GM12872 (cell line): ENCODE measurements around the gene PNISR.
A peak's percentile ranks its signal among the peaks of the same experiment; 100 is the strongest.

ENCODE experiments used
- TF ChIP-seq, protein P1 (sequence below): IDR thresholded peaks from 3 replicates; pipeline ENCODE4 v1.5.1; 2011; ENCODE audit warnings: low read depth, mild to moderate bottlenecking, low read length, moderate library complexity; ENCODE audit not compliant: insufficient read depth

Gene PNISR

DNA sequence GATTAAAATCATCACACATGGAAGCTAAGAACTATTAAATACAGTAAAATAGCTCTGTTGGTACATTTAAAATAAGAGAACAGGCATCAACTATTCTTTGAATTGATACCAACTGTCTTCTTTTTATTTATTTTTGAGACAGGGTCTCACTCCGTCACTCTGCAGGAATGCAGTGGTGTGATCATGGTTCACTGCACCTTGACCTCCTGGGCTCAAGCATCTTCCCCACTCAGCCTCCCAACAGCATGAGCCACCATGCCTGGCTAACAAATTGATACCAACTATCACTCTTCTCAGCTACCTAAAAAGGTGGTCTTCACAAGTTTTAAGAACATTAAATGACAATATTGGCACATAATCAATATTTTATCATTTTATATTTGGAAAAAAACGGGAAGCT lies 7.8 kb upstream of the PNISR start:
- TF ChIP-seq, protein P1, sequence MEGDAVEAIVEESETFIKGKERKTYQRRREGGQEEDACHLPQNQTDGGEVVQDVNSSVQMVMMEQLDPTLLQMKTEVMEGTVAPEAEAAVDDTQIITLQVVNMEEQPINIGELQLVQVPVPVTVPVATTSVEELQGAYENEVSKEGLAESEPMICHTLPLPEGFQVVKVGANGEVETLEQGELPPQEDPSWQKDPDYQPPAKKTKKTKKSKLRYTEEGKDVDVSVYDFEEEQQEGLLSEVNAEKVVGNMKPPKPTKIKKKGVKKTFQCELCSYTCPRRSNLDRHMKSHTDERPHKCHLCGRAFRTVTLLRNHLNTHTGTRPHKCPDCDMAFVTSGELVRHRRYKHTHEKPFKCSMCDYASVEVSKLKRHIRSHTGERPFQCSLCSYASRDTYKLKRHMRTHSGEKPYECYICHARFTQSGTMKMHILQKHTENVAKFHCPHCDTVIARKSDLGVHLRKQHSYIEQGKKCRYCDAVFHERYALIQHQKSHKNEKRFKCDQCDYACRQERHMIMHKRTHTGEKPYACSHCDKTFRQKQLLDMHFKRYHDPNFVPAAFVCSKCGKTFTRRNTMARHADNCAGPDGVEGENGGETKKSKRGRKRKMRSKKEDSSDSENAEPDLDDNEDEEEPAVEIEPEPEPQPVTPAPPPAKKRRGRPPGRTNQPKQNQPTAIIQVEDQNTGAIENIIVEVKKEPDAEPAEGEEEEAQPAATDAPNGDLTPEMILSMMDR: no peak

DNA sequence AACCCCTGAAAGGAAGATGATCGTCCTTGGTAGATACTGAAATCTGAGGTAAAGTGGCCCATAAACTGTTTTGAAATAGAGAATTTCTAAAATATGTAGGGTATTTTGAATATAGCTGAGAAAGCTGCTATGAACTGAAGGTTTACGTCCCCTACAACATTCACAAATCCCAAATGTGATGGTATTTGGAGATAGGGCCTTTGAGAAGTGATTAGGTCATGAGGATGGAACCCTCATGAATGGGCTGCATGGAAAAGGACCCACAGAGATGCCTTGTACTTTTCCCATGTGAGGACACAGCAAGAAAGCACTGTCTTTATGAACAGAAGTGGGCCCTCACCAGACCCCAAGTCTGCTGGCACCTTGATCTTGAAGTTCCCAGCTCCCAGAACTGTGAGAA lies 6.8 kb upstream of the PNISR start:
- TF ChIP-seq, protein P1: no peak

DNA sequence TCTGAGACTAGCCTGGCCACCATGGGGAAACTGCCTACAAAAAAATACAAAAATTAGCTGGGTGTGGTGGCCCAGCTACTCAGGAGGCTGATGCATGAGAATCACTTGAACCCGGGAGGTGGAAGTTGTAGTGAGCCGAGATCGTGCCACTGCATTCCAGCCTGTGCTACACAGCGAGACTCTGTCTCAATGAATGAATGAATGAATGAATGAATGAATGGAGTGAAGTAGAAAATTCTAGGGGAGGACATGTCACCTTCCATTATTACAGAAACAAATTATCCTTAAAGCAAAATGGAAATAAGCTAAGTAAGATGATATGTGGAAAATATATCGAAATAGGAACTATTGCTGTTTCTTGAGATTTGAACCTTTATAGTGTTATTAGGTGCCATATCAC lies 2.9 kb upstream of the PNISR start:
- TF ChIP-seq, protein P1: no peak

DNA sequence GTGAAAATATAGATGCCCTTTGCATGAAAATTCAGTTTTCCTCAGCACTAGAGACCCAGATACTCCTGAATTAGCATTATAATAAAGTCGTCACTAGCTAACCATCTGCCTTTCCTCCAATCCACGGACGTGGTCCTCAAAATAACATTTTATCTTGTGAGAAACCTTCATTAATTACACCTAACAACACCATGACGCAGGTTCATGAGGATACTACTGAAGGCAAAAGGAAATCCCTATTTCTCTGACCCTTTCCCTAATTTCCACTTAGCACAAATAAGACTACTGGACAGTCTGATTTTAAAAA lies 1.3 kb upstream of the PNISR start:
- TF ChIP-seq, protein P1: no peak

DNA sequence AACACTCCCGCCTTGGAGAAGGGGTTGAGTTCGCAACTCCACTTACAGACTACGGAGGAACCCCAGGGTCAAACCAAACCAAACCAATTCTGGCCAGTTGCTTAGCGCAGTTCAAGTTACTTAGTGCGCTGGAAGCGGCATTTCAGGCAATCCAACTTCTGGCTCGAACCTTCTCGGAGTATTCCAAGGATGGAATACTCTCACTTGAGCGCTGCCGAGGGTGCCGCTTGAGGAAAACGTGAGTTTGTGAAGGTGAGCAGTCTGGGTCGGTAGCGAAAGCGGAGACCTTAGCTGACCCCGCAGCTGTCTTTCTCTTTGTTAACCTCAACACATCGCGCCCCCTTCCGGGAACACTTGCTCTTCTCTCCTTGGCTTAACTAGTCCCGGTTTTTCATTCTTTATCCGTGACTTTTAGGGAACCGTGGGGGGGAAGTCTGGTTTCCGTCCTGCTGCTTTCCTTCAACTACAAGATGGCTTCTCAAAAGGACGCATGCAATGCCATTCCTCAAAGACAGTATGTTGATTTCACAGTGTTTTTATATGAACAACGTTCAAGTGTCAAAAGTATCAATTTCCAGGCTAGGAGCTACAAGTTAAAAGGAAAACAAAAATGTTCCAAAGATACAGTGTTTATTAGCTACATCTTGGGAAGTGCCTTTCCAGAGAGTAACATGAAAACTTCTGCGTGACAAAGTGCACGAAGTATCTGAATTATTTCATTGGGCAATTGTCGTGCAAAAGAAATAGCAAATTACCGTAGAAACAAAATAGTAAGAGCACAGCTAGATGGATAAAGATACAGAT lies 741 bp upstream of the PNISR start:
- TF ChIP-seq, protein P1: peak; percentile 63

DNA sequence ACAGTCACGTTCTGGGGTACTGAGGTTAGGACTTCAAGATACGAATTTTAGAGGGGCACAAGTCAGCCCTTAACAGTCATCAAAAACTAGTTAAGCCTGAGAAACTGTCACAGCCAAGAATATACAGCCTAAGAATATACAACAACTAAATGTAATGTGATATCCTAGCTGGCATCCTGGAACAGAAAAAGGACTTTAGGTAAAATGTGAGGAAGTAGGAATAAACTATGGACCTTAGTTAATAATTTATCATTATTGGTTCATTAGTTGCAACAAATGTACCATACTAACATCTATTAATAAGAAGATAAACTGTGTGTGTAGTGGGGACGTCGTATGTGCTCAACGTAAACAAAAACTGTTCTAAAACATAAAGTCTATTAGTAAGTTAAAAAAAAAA lies 1.1 kb downstream of the PNISR start:
- TF ChIP-seq, protein P1: no peak

DNA sequence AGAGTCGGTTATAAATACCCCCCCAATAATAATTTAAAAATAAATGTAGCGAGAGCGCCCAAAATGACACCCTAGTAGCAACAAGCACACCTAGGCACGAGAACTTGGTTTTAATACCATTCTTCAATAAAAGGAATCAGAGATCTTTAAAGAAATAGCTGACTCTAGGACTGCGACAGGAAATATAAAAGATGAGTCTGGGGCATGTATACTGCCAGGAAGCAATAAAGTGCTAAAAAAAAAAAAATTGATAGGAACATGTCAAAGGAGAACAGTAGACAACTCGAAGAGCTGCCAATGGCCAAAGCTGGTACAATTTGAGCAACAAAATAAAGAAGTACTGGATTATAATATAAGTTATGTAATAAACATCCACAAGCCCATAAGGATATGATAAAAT lies 2.2 kb downstream of the PNISR start:
- TF ChIP-seq, protein P1: no peak
